Effector memory CD4-positive, alpha-beta T cell (primary cell): Measurements from ENCODE around the gene ANKRD53.

Source experiments
- DNase-seq, 3 donors: peaks; one replicate each; pipeline ENCODE4 v3.0.0-alpha.2; 2020
- H3K27ac ChIP-seq: 2 replicates; pipeline ENCODE4 v1.7.0; 2013; ENCODE audit warnings: mild to moderate bottlenecking, low read length, moderate library complexity; ENCODE audit not compliant: insufficient read depth, poor library complexity, severe bottlenecking
- H3K27me3 ChIP-seq: replicated peaks from 2 replicates; pipeline ENCODE4 v1.7.0; 2013; ENCODE audit warnings: mild to moderate bottlenecking, low read length; ENCODE audit not compliant: insufficient read depth, control insufficient read depth, poor library complexity, severe bottlenecking
- H3K36me3 ChIP-seq: 2 replicates; pipeline ENCODE4 v1.7.0; 2013; ENCODE audit warnings: mild to moderate bottlenecking, low read length, moderate library complexity; ENCODE audit not compliant: control insufficient read depth, insufficient read depth
- H3K4me1 ChIP-seq: 2 replicates; pipeline ENCODE4 v1.7.0; 2013; ENCODE audit warnings: low read length, mild to moderate bottlenecking; ENCODE audit not compliant: control insufficient read depth, insufficient read depth, poor library complexity, severe bottlenecking
- H3K4me3 ChIP-seq: 2 replicates; pipeline ENCODE4 v1.7.0; 2013; ENCODE audit warnings: low read length, low read depth, mild to moderate bottlenecking; ENCODE audit not compliant: insufficient read depth, poor library complexity, severe bottlenecking
- H3K9me3 ChIP-seq: 2 replicates; pipeline ENCODE4 v1.7.0; 2013; ENCODE audit warnings: mild to moderate bottlenecking, low read length, moderate library complexity; ENCODE audit not compliant: control insufficient read depth

ANKRD53 gene

GRCh38 chr2:70958759-70959158, 19.7 kb upstream of the ANKRD53 start:
- no peaks in the 10 kb centered on the region for H3K4me1 ChIP-seq
- H3K27ac ChIP-seq: no peak overlapping the region
- H3K9me3 ChIP-seq: no peaks in the 10 kb centered on the region
- no peak for DNase-seq
- H3K27me3 ChIP-seq: peaks cover 3% of the 10 kb centered on the region
- no peaks in the 10 kb centered on the region for H3K36me3 ChIP-seq
- H3K4me3 ChIP-seq: no peak overlapping the region

- H3K27me3 ChIP-seq: peaks cover 6% of the 10 kb centered on the region
- no peak for DNase-seq
- no peak overlapping the region for H3K4me3 ChIP-seq
- no peaks in the 10 kb centered on the region for H3K4me1 ChIP-seq
- no peaks in the 10 kb centered on the region for H3K36me3 ChIP-seq
- no peak overlapping the region for H3K27ac ChIP-seq
- H3K9me3 ChIP-seq: no peaks in the 10 kb centered on the region
Measured at GRCh38 chr2:70959271-70959761, 19.1 kb upstream of the ANKRD53 start.

GRCh38 chr2:70959851-70960832, 18.3 kb upstream of the ANKRD53 start:
- peaks cover 6% of the 10 kb centered on the region for H3K27me3 ChIP-seq
- H3K4me1 ChIP-seq: peaks cover 4% of the 10 kb centered on the region
- no peak for DNase-seq
- H3K4me3 ChIP-seq: no peak overlapping the region
- no peak overlapping the region for H3K27ac ChIP-seq
- H3K9me3 ChIP-seq: no peaks in the 10 kb centered on the region
- H3K36me3 ChIP-seq: no peaks in the 10 kb centered on the region

- no peak overlapping the region for H3K4me3 ChIP-seq
- H3K4me1 ChIP-seq: peaks cover 4% of the 10 kb centered on the region
- no peak overlapping the region for H3K27ac ChIP-seq
- no peaks in the 10 kb centered on the region for H3K36me3 ChIP-seq
- no peak for DNase-seq
- no peaks in the 10 kb centered on the region for H3K9me3 ChIP-seq
- peaks cover 6% of the 10 kb centered on the region for H3K27me3 ChIP-seq
Measured at GRCh38 chr2:70960833-70961647, 17.4 kb upstream of the ANKRD53 start.

GRCh38 chr2:70961648-70961994, 16.8 kb upstream of the ANKRD53 start:
- Histone ChIP-seq H3K36me3 (no peaks in the 10 kb centered on the region), H3K4me3 (no peak overlapping the region), H3K27ac (no peak overlapping the region), H3K27me3 (peaks cover 6% of the 10 kb centered on the region), H3K4me1 (peaks cover 4% of the 10 kb centered on the region), H3K9me3 (no peaks in the 10 kb centered on the region)
- no peak for DNase-seq

GRCh38 chr2:70962211-70962884, 16.1 kb upstream of the ANKRD53 start:
- Histone ChIP-seq H3K27ac (no peak overlapping the region), H3K4me3 (no peak overlapping the region), H3K4me1 (peaks cover 4% of the 10 kb centered on the region), H3K9me3 (no peaks in the 10 kb centered on the region), H3K36me3 (no peaks in the 10 kb centered on the region), H3K27me3 (peaks cover 6% of the 10 kb centered on the region)
- no peak for DNase-seq

GRCh38 chr2:70962885-70963878, 15.2 kb upstream of the ANKRD53 start:
- no peak for DNase-seq
- no peak overlapping the region for H3K4me3 ChIP-seq
- no peaks in the 10 kb centered on the region for H3K9me3 ChIP-seq
- no peaks in the 10 kb centered on the region for H3K36me3 ChIP-seq
- H3K27me3 ChIP-seq: peaks cover 6% of the 10 kb centered on the region
- no peak overlapping the region for H3K27ac ChIP-seq
- peaks cover 4% of the 10 kb centered on the region for H3K4me1 ChIP-seq

- DNase-seq: no peak
- no peak overlapping the region for H3K27ac ChIP-seq
- peaks cover 6% of the 10 kb centered on the region for H3K27me3 ChIP-seq
- H3K4me1 ChIP-seq: peaks cover 4% of the 10 kb centered on the region
- H3K36me3 ChIP-seq: no peaks in the 10 kb centered on the region
- H3K4me3 ChIP-seq: no peak overlapping the region
- no peaks in the 10 kb centered on the region for H3K9me3 ChIP-seq
Measured at GRCh38 chr2:70964133-70964532, 14.3 kb upstream of the ANKRD53 start.
